ENCODE data around the gene SFMBT2.

DNA sequence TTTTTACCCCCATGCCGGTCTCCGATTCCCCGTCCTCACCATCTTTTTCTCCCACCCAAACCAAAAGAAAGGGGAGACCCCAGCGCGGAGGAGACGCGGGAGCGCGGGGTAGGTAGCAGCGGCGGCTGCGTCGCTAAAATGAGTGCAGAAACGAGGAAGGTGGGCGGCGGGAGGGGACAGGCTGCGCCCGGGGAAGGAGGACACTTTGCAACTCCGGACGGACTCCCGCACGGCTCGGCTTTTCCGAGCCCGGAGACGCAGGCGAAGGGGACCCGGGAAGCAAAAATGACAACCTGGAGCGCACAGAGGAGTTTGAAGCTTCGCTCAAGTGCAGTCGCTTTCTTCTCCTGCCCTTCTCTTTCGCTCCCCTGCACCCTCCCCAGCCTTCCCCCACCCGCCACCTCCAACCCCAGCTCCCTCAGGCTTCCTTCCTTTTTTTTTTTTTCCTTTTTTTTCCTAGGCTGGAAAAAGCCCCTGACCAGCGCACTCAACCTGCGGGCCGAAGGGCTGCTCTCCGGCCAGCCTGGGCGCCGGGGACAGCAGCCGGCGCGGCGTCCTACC is 453 bp downstream of the SFMBT2 start:
- TF ChIP-seq, protein P1, sequence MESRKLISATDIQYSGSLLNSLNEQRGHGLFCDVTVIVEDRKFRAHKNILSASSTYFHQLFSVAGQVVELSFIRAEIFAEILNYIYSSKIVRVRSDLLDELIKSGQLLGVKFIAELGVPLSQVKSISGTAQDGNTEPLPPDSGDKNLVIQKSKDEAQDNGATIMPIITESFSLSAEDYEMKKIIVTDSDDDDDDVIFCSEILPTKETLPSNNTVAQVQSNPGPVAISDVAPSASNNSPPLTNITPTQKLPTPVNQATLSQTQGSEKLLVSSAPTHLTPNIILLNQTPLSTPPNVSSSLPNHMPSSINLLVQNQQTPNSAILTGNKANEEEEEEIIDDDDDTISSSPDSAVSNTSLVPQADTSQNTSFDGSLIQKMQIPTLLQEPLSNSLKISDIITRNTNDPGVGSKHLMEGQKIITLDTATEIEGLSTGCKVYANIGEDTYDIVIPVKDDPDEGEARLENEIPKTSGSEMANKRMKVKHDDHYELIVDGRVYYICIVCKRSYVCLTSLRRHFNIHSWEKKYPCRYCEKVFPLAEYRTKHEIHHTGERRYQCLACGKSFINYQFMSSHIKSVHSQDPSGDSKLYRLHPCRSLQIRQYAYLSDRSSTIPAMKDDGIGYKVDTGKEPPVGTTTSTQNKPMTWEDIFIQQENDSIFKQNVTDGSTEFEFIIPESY (IDR thresholded peaks at IDR 0.05) = no peak
- TF ChIP-seq CEBPB (IDR thresholded peaks at IDR 0.05; ENCODE audit: borderline replicate concordance in 1 of 2, low read depth in 2 of 2, low read length in 2 of 2) (no peak), ZZZ3 (IDR thresholded peaks at IDR 0.05; ENCODE audit: control insufficient read depth, insufficient read length, low read depth) (no peak), HDGF (IDR thresholded peaks at IDR 0.05) (no peak), RFX5 (IDR thresholded peaks at IDR 0.05; ENCODE audit: low read depth, low read length) (no peak), RAD21 (IDR thresholded peaks at IDR 0.05; ENCODE audit: insufficient read depth, low read depth, low read length) (no peak), EP300 (IDR thresholded peaks at IDR 0.05; ENCODE audit: borderline replicate concordance in 1 of 2, control insufficient read depth in 1 of 2, low read depth in 2 of 2, low read length in 2 of 2) (no peak), GABPA (IDR thresholded peaks at IDR 0.05; ENCODE audit: low read depth) (no peak)
- TF ChIP-seq, protein P2, sequence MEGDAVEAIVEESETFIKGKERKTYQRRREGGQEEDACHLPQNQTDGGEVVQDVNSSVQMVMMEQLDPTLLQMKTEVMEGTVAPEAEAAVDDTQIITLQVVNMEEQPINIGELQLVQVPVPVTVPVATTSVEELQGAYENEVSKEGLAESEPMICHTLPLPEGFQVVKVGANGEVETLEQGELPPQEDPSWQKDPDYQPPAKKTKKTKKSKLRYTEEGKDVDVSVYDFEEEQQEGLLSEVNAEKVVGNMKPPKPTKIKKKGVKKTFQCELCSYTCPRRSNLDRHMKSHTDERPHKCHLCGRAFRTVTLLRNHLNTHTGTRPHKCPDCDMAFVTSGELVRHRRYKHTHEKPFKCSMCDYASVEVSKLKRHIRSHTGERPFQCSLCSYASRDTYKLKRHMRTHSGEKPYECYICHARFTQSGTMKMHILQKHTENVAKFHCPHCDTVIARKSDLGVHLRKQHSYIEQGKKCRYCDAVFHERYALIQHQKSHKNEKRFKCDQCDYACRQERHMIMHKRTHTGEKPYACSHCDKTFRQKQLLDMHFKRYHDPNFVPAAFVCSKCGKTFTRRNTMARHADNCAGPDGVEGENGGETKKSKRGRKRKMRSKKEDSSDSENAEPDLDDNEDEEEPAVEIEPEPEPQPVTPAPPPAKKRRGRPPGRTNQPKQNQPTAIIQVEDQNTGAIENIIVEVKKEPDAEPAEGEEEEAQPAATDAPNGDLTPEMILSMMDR (IDR thresholded peaks at IDR 0.05 in 2 of 3, conservative IDR thresholded peaks at IDR 0.05 in 1 of 3; ENCODE audit: control insufficient read depth in 2 of 3, extremely low read depth in 1 of 3, insufficient read depth in 1 of 3, low read depth in 3 of 3, low read length in 3 of 3) = no peak
